Measurements from ENCODE around the gene SF3B3. TPM values are rescaled to one million over a fixed set of nuclear protein-coding genes. Genes with fewer than 3 reads are reported as not detected.
A peak's percentile ranks its signal among the peaks of the same experiment; 100 is the strongest.
"Not testable (repeated sequence)": the region's sequence is repeated elsewhere in the genome, so short reads cannot be mapped to it uniquely, and the experiment has no call there.

SF3B3 gene
- total and polyA plus RNA-seq, 10 donors = 70.3 to 256 (median 103) TPM

GRCh38 chr16:70527315-70527996, 3.8 kb downstream of the SF3B3 start:
- peaks cover 36 to 82% (median 57%) of the 10 kb centered on the region in 6 donors for H3K4me1 ChIP-seq
- intact Hi-C loops (cut with DNase I; ENCODE audit: low total_unique reads) = no loop called here

GRCh38 chr16:70529051-70529777, 5.6 kb downstream of the SF3B3 start:
- H3K4me1 ChIP-seq = peaks cover 34 to 78% (median 53%) of the 10 kb centered on the region in 6 donors
- H3K9me3 ChIP-seq = no peaks in the 10 kb centered on the region
- no peak for TF ChIP-seq POLR2AphosphoS5 (IDR thresholded peaks at IDR 0.05)
- TF ChIP-seq CTCF (IDR thresholded peaks at IDR 0.05 in 8 of 11, conservative IDR thresholded peaks at IDR 0.05 in 3 of 11) = peak in 9 of 11 experiments; percentile 22 to 56 (median 40)
- no peak for TF ChIP-seq POLR2A (IDR thresholded peaks at IDR 0.05)
- peaks cover 5 to 88% (median 70%) of the 10 kb centered on the region in 6 donors for H3K36me3 ChIP-seq
- no peak overlapping the region for H3K27ac ChIP-seq
- DNase-seq = no peak
- no peaks in the 10 kb centered on the region for H3K27me3 ChIP-seq (replicated peaks in 1 of 7)
- no peak overlapping the region for H3K4me3 ChIP-seq
- WGBS, 5 donors = 69 to 78% (median 75%) methylated on average over 8 of the region's 8 CpGs
- intact Hi-C loops (cut with DNase I; ENCODE audit: low total_unique reads) = no loop called here

More at GRCh38 chr16:70527315-70527996, 3.8 kb downstream of the SF3B3 start:
- TF ChIP-seq POLR2A (IDR thresholded peaks at IDR 0.05) (no peak), CTCF (IDR thresholded peaks at IDR 0.05 in 8 of 11, conservative IDR thresholded peaks at IDR 0.05 in 3 of 11) (no peak), POLR2AphosphoS5 (IDR thresholded peaks at IDR 0.05) (no peak)
- H3K4me3 ChIP-seq = no peak overlapping the region
- H3K27ac ChIP-seq = no peak overlapping the region
- no peak for DNase-seq
- WGBS, 5 donors = 72 to 82% (median 77%) methylated on average over 8 of the region's 8 CpGs
- no peaks in the 10 kb centered on the region for H3K27me3 ChIP-seq (replicated peaks in 1 of 7)
- H3K36me3 ChIP-seq = peaks cover 3 to 70% (median 52%) of the 10 kb centered on the region in 6 donors
- no peaks in the 10 kb centered on the region for H3K9me3 ChIP-seq

- H3K9me3 ChIP-seq; H3K27ac ChIP-seq; H3K27me3 ChIP-seq (replicated peaks in 1 of 7); H3K4me3 ChIP-seq; DNase-seq: not testable (repeated sequence)
- peaks cover 5 to 95% (median 77%) of the 10 kb centered on the region in 6 donors for H3K36me3 ChIP-seq
- intact Hi-C loops (cut with DNase I; ENCODE audit: low total_unique reads) = loop anchor here (10.0 kb wide), 1 partner anchor 125 kb away; no protein-coding TSS in a partner anchor
- 89 to 95% (median 93%) methylated on average over 5 to 7 of the region's 7 CpGs for WGBS, 5 donors
- H3K4me1 ChIP-seq = peaks cover 31 to 75% (median 49%) of the 10 kb centered on the region in 6 donors
These were observed 6.3 kb downstream of the SF3B3 start for GRCh38 chr16:70529954-70530353.

- Histone ChIP-seq H3K27ac (no peak overlapping the region), H3K4me3 (no peak overlapping the region), H3K27me3 (replicated peaks in 1 of 7) (no peaks in the 10 kb centered on the region), H3K9me3 (no peaks in the 10 kb centered on the region), H3K4me1 (peaks cover 0 to 37% (median 3%) of the 10 kb centered on the region in 6 donors), H3K36me3 (peaks cover 5 to 100% (median 100%) of the 10 kb centered on the region in 6 donors)
- 89 to 93% (median 92%) methylated on average over 2 of the region's 2 CpGs for WGBS, 5 donors
- no peak for DNase-seq
- no peak for TF ChIP-seq CTCF (IDR thresholded peaks at IDR 0.05 in 8 of 11, conservative IDR thresholded peaks at IDR 0.05 in 3 of 11)
- TF ChIP-seq POLR2AphosphoS5 (IDR thresholded peaks at IDR 0.05) = no peak
- TF ChIP-seq POLR2A (IDR thresholded peaks at IDR 0.05) = no peak
- intact Hi-C loops (cut with DNase I; ENCODE audit: low total_unique reads) = loop anchor here (10.0 kb wide), 1 partner anchor 120 kb away; no protein-coding TSS in a partner anchor
These were observed 11.4 kb downstream of the SF3B3 start for GRCh38 chr16:70534971-70535370.

Data from spleen (tissue), 11 donors.